Astrocyte (in vitro differentiated cells and primary cell): ENCODE measurements around the gene RBM20.

Source experiments
- EZH2 ChIP-seq: IDR thresholded peaks from 2 replicates; pipeline ENCODE4 v1.6.1; 2012; ENCODE audit warnings: mild to moderate bottlenecking, low read length, inconsistent platforms; ENCODE audit not compliant: insufficient read depth
- TF ChIP-seq, protein P1 (sequence below): IDR thresholded peaks from 2 replicates; pipeline ENCODE4 v1.5.1; 2011; ENCODE audit warnings: low read depth, mild to moderate bottlenecking, inconsistent platforms, low read length, moderate library complexity; ENCODE audit not compliant: insufficient read depth

DNA sequence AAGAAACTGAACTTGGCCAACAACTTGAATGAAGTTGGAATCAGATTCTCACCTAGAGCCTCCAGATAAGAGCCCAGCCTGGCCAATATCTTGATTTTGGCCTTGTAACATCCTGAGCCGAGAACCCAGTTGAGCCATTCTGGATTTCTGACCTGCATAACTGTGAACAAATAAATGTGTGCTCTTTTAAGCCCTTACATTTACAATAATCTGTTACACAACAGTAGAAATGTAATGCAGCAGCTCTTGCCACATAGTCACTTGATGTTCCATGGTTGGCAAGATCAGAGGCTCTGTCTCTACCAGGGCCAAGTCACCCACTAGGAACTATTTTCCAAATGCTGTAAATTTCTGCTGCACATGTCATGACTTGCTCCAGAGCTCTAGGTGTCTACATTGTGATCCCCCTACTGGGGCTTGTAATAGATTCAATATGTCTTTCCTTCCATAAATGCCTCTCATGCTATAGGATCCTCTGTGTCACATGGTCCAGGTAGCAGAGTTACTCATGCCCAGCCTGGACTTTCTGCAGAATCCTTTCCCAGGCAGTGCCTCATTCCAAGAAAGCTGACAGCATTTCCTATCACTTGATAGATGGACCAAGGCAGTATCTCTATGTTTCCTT, 11.4 kb upstream of the RBM20 start:
- TF ChIP-seq, protein P1, sequence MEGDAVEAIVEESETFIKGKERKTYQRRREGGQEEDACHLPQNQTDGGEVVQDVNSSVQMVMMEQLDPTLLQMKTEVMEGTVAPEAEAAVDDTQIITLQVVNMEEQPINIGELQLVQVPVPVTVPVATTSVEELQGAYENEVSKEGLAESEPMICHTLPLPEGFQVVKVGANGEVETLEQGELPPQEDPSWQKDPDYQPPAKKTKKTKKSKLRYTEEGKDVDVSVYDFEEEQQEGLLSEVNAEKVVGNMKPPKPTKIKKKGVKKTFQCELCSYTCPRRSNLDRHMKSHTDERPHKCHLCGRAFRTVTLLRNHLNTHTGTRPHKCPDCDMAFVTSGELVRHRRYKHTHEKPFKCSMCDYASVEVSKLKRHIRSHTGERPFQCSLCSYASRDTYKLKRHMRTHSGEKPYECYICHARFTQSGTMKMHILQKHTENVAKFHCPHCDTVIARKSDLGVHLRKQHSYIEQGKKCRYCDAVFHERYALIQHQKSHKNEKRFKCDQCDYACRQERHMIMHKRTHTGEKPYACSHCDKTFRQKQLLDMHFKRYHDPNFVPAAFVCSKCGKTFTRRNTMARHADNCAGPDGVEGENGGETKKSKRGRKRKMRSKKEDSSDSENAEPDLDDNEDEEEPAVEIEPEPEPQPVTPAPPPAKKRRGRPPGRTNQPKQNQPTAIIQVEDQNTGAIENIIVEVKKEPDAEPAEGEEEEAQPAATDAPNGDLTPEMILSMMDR: no peak
- TF ChIP-seq EZH2: no peak
